ENCODE measurements around the gene RRP15.
A peak's percentile ranks its signal among the peaks of the same experiment; 100 is the strongest.

DNA sequence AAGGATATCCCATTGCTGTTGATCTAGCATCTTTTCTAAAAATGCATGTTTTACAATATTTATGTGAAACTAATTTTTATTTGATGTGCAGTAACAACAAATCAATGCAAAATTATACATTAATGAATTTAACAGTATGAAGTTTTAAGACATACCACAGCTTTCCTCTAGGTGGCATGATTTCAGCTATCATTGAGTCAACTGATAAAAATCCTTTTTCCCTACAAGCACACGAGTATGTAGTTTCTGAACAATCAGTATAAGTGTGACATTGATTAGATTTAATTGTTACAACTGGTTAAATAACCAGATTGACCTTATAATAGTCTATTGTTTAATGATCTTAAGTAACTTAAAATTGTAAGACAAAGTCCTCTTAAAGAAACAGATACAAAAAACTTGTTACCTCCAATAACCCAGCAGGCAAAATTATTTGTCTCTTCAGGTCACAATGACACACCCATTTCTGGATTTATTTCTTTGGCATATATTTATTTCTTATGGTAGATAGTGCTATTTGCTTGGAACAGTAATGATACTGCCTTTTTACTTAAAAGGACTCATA is 54.3 kb downstream of the RRP15 start:
- TF ChIP-seq, protein P1, sequence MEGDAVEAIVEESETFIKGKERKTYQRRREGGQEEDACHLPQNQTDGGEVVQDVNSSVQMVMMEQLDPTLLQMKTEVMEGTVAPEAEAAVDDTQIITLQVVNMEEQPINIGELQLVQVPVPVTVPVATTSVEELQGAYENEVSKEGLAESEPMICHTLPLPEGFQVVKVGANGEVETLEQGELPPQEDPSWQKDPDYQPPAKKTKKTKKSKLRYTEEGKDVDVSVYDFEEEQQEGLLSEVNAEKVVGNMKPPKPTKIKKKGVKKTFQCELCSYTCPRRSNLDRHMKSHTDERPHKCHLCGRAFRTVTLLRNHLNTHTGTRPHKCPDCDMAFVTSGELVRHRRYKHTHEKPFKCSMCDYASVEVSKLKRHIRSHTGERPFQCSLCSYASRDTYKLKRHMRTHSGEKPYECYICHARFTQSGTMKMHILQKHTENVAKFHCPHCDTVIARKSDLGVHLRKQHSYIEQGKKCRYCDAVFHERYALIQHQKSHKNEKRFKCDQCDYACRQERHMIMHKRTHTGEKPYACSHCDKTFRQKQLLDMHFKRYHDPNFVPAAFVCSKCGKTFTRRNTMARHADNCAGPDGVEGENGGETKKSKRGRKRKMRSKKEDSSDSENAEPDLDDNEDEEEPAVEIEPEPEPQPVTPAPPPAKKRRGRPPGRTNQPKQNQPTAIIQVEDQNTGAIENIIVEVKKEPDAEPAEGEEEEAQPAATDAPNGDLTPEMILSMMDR (IDR thresholded peaks at IDR 0.05): peak; percentile 46 to 65
- TF ChIP-seq POLR2A (IDR thresholded peaks at IDR 0.05) (no peak), POLR2AphosphoS5 (IDR thresholded peaks at IDR 0.05) (no peak)
